SK-N-SH (cell line): Measurements from ENCODE around the gene EFCAB8. TPM values are rescaled to one million over a fixed set of nuclear protein-coding genes. Genes with fewer than 3 reads are reported as not detected.

Experiments
- CTCF ChIA-PET: fragments of 300-600, 350-600 bp; formaldehyde crosslinking; extraction: SDS; loops from one replicate; lab custom pipeline; 2021; lab: Yijun Ruan, JAX
- POLR2A ChIA-PET: fragments of 350-600 bp; sonication (Branson Sonifier 250); formaldehyde crosslinking; extraction: SDS; loops from one replicate; lab custom pipeline; 2020; ENCODE audit warnings: antibody characterized with exemption, inconsistent platforms; lab: Yijun Ruan, JAX
- DNase-seq: peaks from one replicate; pipeline ENCODE4 v3.0.0; 2012
- H2AFZ ChIP-seq: fragments of 200-600 bp; sonication (generic); 2 replicates; pipeline ENCODE4 v1.8.1; 2016; ENCODE audit warnings: antibody characterized with exemption, mild to moderate bottlenecking, low read depth
- H3F3A ChIP-seq: fragments of 200-600 bp; sonication (generic); replicated peaks from 2 replicates; pipeline ENCODE3; 2016; ENCODE audit warnings: antibody characterized with exemption, mild to moderate bottlenecking; ENCODE audit not compliant: insufficient read depth
- H3K27ac ChIP-seq, 2 experiments: fragments of 200-500 bp in 1 of 2; fragments of 200-600 bp in 1 of 2; sonication (Bioruptor generic) in 1 of 2; sonication (generic), shearing (Covaris generic) in 1 of 2; 2 replicates each; pipeline versions ENCODE4 v1.5.1 to v1.6.1; 2014 to 2016; ENCODE audit warnings: low read depth in 2 of 2, inconsistent platforms in 1 of 2, low read length in 1 of 2, mild to moderate bottlenecking in 1 of 2, mixed read lengths in 1 of 2
- H3K27me3 ChIP-seq: fragments of 200-600 bp; sonication (generic), shearing (Covaris generic); 2 replicates; pipeline ENCODE4 v1.6.1; 2016; ENCODE audit warnings: mixed run types; ENCODE audit not compliant: insufficient read depth
- H3K36me3 ChIP-seq, 2 experiments: fragments of 200-500 bp in 1 of 2; fragments of 200-600 bp in 1 of 2; sonication (Bioruptor generic) in 1 of 2; sonication (generic) in 1 of 2; replicated peaks in 1 of 2; 2 replicates each; pipeline versions ENCODE3 to v1.5.1; 2014 to 2016; ENCODE audit warnings: low read length in 1 of 2, mild to moderate bottlenecking in 1 of 2; ENCODE audit not compliant: insufficient read depth in 2 of 2, control insufficient read depth in 1 of 2
- H3K4me1 ChIP-seq, 2 experiments: fragments of 200-500 bp in 1 of 2; fragments of 200-600 bp in 1 of 2; sonication (Bioruptor generic) in 1 of 2; sonication (generic), shearing (Covaris generic) in 1 of 2; 2 replicates each; pipeline versions ENCODE4 v1.5.1 to v1.6.1; 2014 to 2016; ENCODE audit warnings: low read depth in 1 of 2, low read length in 1 of 2, mixed run types in 1 of 2; ENCODE audit not compliant: insufficient read depth in 2 of 2, control insufficient read depth in 1 of 2
- H3K4me2 ChIP-seq: fragments of 200-600 bp; sonication (generic), shearing (Covaris generic); 2 replicates; pipeline ENCODE4 v1.6.1; 2017; ENCODE audit warnings: mixed run types
- H3K4me3 ChIP-seq, 2 experiments: fragments of 200-500 bp in 1 of 2; fragments of 200-600 bp in 1 of 2; sonication (Bioruptor generic) in 1 of 2; sonication (generic), shearing (Covaris generic) in 1 of 2; 2 replicates each; pipeline versions ENCODE4 v1.5.1 to v1.8.1; 2014 to 2016; ENCODE audit warnings: low read depth in 2 of 2, inconsistent platforms in 1 of 2, low read length in 1 of 2, mild to moderate bottlenecking in 1 of 2, mixed read lengths in 1 of 2, moderate library complexity in 1 of 2
- H3K79me2 ChIP-seq: fragments of 200-600 bp; sonication (generic); 2 replicates; pipeline ENCODE4 v1.8.1; 2017; ENCODE audit warnings: mild to moderate bottlenecking; ENCODE audit not compliant: insufficient read depth
- H3K9ac ChIP-seq: fragments of 200-600 bp; sonication (generic); 2 replicates; pipeline ENCODE4 v1.6.1; 2017; ENCODE audit warnings: mixed run types
- H3K9me2 ChIP-seq: fragments of 200-600 bp; sonication (generic); 2 replicates; pipeline ENCODE4 v1.6.1; 2017; ENCODE audit warnings: mixed run types
- H3K9me3 ChIP-seq: fragments of 200-600 bp; sonication (generic); 2 replicates; pipeline ENCODE4 v1.6.1; 2017; ENCODE audit warnings: mixed run types, mild to moderate bottlenecking, moderate library complexity
- H4K20me1 ChIP-seq: fragments of 200-600 bp; sonication (generic); 2 replicates; pipeline ENCODE4 v1.6.1; 2017; ENCODE audit warnings: mild to moderate bottlenecking, mixed run types; ENCODE audit not compliant: insufficient read depth
- ELF1 ChIP-seq: IDR thresholded peaks from 2 replicates; pipeline ENCODE4 v1.4.0; 2012
- EZH2phosphoT487 ChIP-seq: fragments of 200-600 bp; sonication (generic); IDR thresholded peaks from 2 replicates; pipeline ENCODE4 v1.6.1; 2017; ENCODE audit warnings: low read depth, mixed run types, mild to moderate bottlenecking, antibody characterized with exemption, moderate library complexity, borderline replicate concordance
- FOSL2 ChIP-seq: IDR thresholded peaks from 2 replicates; pipeline ENCODE4 v1.4.0; 2012; ENCODE audit warnings: low read depth, mild to moderate bottlenecking, moderate library complexity, borderline replicate concordance
- FOXJ3 ChIP-seq: sonication (generic); formaldehyde crosslinking; IDR thresholded peaks from 2 replicates; pipeline ENCODE4 v1.5.1; 2020; ENCODE audit warnings: mild to moderate bottlenecking, missing genetic modification reagents
- MAX ChIP-seq: IDR thresholded peaks from 2 replicates; pipeline ENCODE4 v1.4.0; 2012; ENCODE audit warnings: low read depth
- NRF1 ChIP-seq: IDR thresholded peaks from 2 replicates; pipeline ENCODE4 v1.6.1; 2012; ENCODE audit warnings: low read depth, mild to moderate bottlenecking, low read length
- POLR2AphosphoS5 ChIP-seq: IDR thresholded peaks from 2 replicates; pipeline ENCODE4 v1.6.1; 2012; ENCODE audit warnings: low read depth, low read length
- RAD21 ChIP-seq: IDR thresholded peaks from 2 replicates; pipeline ENCODE4 v1.6.1; 2012; ENCODE audit warnings: mild to moderate bottlenecking, low read length
- RCOR1 ChIP-seq: fragments of 150-350 bp; IDR thresholded peaks from 2 replicates; pipeline ENCODE4 v1.6.1; 2017; ENCODE audit warnings: antibody characterized with exemption, low read length
- RXRA ChIP-seq: IDR thresholded peaks from 2 replicates; pipeline ENCODE4 v1.4.0; 2012; ENCODE audit warnings: low read depth, mild to moderate bottlenecking, borderline replicate concordance
- SIN3A ChIP-seq: IDR thresholded peaks from 2 replicates; pipeline ENCODE4 v1.6.1; 2012; ENCODE audit warnings: low read depth, mild to moderate bottlenecking, low read length, moderate library complexity, borderline replicate concordance
- TAF1 ChIP-seq: IDR thresholded peaks from 2 replicates; pipeline ENCODE4 v1.6.1; 2012; ENCODE audit warnings: low read depth, mild to moderate bottlenecking, low read length, moderate library complexity, borderline replicate concordance
- TEAD4 ChIP-seq: IDR thresholded peaks from 2 replicates; pipeline ENCODE4 v1.4.0; 2012; ENCODE audit warnings: mild to moderate bottlenecking, borderline replicate concordance; ENCODE audit not compliant: insufficient read depth
- WGBS: methylation state at CpG from one replicate; pipeline ENCODE4 v1.1.6; 2017; ENCODE audit warnings: low lambda C conversion rate; 5-methylcytosine and 5-hydroxymethylcytosine counted together
- polyA plus RNA-seq, 3 experiments: library from polyadenylated mRNA; depleted of rRNA; stranded (reverse); fragments of >200 nt; gene quantifications; 2 replicates each; pipeline ENCODE4 v1.2.3, GENCODE V29; 2012

The EFCAB8 gene
- polyA plus RNA-seq, 1 of the 3 experiments (the other 2 are of a cell fraction), result not detected

- H3F3A ChIP-seq, result no peaks in the 10 kb centered on the region
- no peaks in the 10 kb centered on the region; the same call in 1 of the 2 replicates for H3K27me3 ChIP-seq
- CTCF ChIA-PET, result no interaction called here
- no peak overlapping the region for H3K4me2 ChIP-seq
- TF ChIP-seq RAD21, result no peak
- no peak for TF ChIP-seq POLR2AphosphoS5
- TF ChIP-seq TAF1, result no peak
- TF ChIP-seq RXRA, result no peak
- no peak for TF ChIP-seq RCOR1
- TF ChIP-seq EZH2phosphoT487, result no peak
- TF ChIP-seq SIN3A, result no peak
- H3K4me1 ChIP-seq, result no peaks in the 10 kb centered on the region
- no peaks in the 10 kb centered on the region for H3K36me3 ChIP-seq
- no peak overlapping the region for H3K27ac ChIP-seq
- no peaks in the 10 kb centered on the region for H3K79me2 ChIP-seq
- no peak overlapping the region for H2AFZ ChIP-seq
- H3K9me3 ChIP-seq, result no peaks in the 10 kb centered on the region
- no peak for DNase-seq
- H3K9ac ChIP-seq, result no peak overlapping the region
- no peak overlapping the region for H3K4me3 ChIP-seq
- 80% methylated on average over 7 of the region's 8 CpGs for WGBS
- POLR2A ChIA-PET, result no interaction called here
- no peaks in the 10 kb centered on the region for H3K9me2 ChIP-seq
- H4K20me1 ChIP-seq, result no peaks in the 10 kb centered on the region
Measured at GRCh38 chr20:32891491-32891890, 32.8 kb downstream of the EFCAB8 start.

GRCh38 chr20:32891926-32892660 is 33.4 kb downstream of the EFCAB8 start:
- 50% methylated on average over 2 of the region's 4 CpGs for WGBS
- H3K79me2 ChIP-seq, result no peaks in the 10 kb centered on the region
- DNase-seq, result no peak
- H3K4me2 ChIP-seq, result no peak overlapping the region
- H3K4me1 ChIP-seq, result no peaks in the 10 kb centered on the region
- no peak overlapping the region for H2AFZ ChIP-seq
- H3K27ac ChIP-seq, result no peak overlapping the region
- TF ChIP-seq TEAD4 (no peak), ELF1 (no peak), MAX (no peak), NRF1 (no peak), FOSL2 (no peak), FOXJ3 (CRISPR knock-in tag) (no peak)
- ChIA-PET CTCF (interaction anchor here (1.3 to 1.4 kb wide), 2 partner anchors 39 to 53 kb away, joined by 3 to 6 read pairs; no protein-coding TSS in a partner anchor), POLR2A (no interaction called here)
- no peaks in the 10 kb centered on the region for H3K36me3 ChIP-seq
- H3K9me3 ChIP-seq, result no peaks in the 10 kb centered on the region
- no peaks in the 10 kb centered on the region for H3F3A ChIP-seq
- no peak overlapping the region for H3K4me3 ChIP-seq
- H4K20me1 ChIP-seq, result no peaks in the 10 kb centered on the region
- H3K27me3 ChIP-seq, result no peaks in the 10 kb centered on the region; the same call in 1 of the 2 replicates
- no peak overlapping the region for H3K9ac ChIP-seq
- no peaks in the 10 kb centered on the region for H3K9me2 ChIP-seq
